ENCODE measurements around the gene PAQR9.

Gene PAQR9

GRCh38 chr3:142930463-142930862 is 33.0 kb downstream of the PAQR9 start:
- Histone ChIP-seq H3K4me3 (ENCODE audit: low read depth in 1 of 2, low read length in 2 of 2) (no peak overlapping the region), H3K27ac (ENCODE audit: low read depth, low read length) (no peak overlapping the region), H3K36me3 (ENCODE audit: insufficient read depth, low read length) (no peaks in the 10 kb centered on the region), H3K27me3 (ENCODE audit: control insufficient read depth in 1 of 2, insufficient read depth in 2 of 2, low read length in 2 of 2) (no peaks in the 10 kb centered on the region), H3K4me1 (ENCODE audit: insufficient read depth, low read length) (no peaks in the 10 kb centered on the region), H3K9ac (ENCODE audit: low read length) (no peak overlapping the region), H3K9me3 (ENCODE audit: low read length) (no peaks in the 10 kb centered on the region)

DNA sequence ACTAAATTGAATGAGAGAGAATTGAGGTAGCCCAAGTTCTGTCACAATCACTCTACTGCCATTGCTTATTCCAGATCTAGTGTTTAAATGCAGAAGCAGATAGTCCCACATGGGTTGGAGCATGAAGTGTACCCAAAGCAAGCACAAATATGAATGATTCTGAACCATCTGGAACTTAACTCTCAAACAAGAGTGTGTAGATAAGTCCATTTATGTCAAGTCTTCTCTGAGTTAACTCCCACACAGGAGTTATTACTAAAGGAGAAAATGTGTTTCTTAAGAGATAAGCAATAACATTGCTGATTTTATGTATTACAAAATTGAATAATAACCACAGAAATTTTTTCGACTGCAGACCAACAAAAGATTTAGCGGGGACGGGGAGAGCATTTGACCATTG is 33.6 kb downstream of the PAQR9 start:
- Histone ChIP-seq H3K9ac (ENCODE audit: low read length) (no peak overlapping the region), H3K36me3 (ENCODE audit: insufficient read depth, low read length) (no peaks in the 10 kb centered on the region), H3K27ac (ENCODE audit: low read depth, low read length) (no peak overlapping the region), H3K4me1 (ENCODE audit: insufficient read depth, low read length) (no peaks in the 10 kb centered on the region), H3K9me3 (ENCODE audit: low read length) (no peaks in the 10 kb centered on the region), H3K4me3 (ENCODE audit: low read depth in 1 of 2, low read length in 2 of 2) (no peak overlapping the region), H3K27me3 (ENCODE audit: control insufficient read depth in 1 of 2, insufficient read depth in 2 of 2, low read length in 2 of 2) (no peaks in the 10 kb centered on the region)

DNA sequence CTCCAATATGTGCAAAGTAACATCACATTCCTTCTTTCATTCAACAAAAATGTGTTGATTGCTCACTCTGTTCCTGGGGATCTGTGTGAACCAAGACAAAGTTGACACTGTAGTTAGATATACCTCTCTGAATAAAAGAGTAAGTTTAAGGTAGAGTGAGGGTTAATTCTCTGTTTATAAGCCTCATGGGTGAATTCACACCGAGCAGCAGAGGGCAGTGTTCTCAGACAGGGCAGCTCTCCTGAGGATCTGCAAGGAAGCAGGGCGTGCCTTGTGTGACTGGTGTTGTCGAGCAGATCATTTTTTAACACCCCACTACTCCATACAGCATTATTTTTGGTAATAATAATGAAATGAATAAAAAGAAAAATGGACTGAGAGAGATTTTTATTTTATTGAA is 34.4 kb downstream of the PAQR9 start:
- Histone ChIP-seq H3K4me3 (ENCODE audit: low read depth in 1 of 2, low read length in 2 of 2) (no peak overlapping the region), H3K27ac (ENCODE audit: low read depth, low read length) (no peak overlapping the region), H3K9me3 (ENCODE audit: low read length) (no peaks in the 10 kb centered on the region), H3K9ac (ENCODE audit: low read length) (no peak overlapping the region), H3K36me3 (ENCODE audit: insufficient read depth, low read length) (no peaks in the 10 kb centered on the region), H3K27me3 (ENCODE audit: control insufficient read depth in 1 of 2, insufficient read depth in 2 of 2, low read length in 2 of 2) (no peaks in the 10 kb centered on the region), H3K4me1 (ENCODE audit: insufficient read depth, low read length) (no peaks in the 10 kb centered on the region)

GRCh38 chr3:142926368-142926944 is 37.0 kb downstream of the PAQR9 start:
- no peak overlapping the region for H3K27ac ChIP-seq (ENCODE audit: low read depth, low read length)
- no peak overlapping the region for H3K4me3 ChIP-seq (ENCODE audit: low read depth in 1 of 2, low read length in 2 of 2)
- no peaks in the 10 kb centered on the region for H3K27me3 ChIP-seq (ENCODE audit: control insufficient read depth in 1 of 2, insufficient read depth in 2 of 2, low read length in 2 of 2)
- no peaks in the 10 kb centered on the region for H3K36me3 ChIP-seq (ENCODE audit: insufficient read depth, low read length)
- no peaks in the 10 kb centered on the region for H3K4me1 ChIP-seq (ENCODE audit: insufficient read depth, low read length)
- no peaks in the 10 kb centered on the region for H3K9me3 ChIP-seq (ENCODE audit: low read length)
- no peak overlapping the region for H3K9ac ChIP-seq (ENCODE audit: low read length)

- no peaks in the 10 kb centered on the region for H3K9me3 ChIP-seq (ENCODE audit: low read length)
- H3K4me1 ChIP-seq (ENCODE audit: insufficient read depth, low read length) = no peaks in the 10 kb centered on the region
- H3K27ac ChIP-seq (ENCODE audit: low read depth, low read length) = no peak overlapping the region
- no peak overlapping the region for H3K4me3 ChIP-seq (ENCODE audit: low read depth in 1 of 2, low read length in 2 of 2)
- H3K36me3 ChIP-seq (ENCODE audit: insufficient read depth, low read length) = no peaks in the 10 kb centered on the region
- no peak overlapping the region for H3K9ac ChIP-seq (ENCODE audit: low read length)
- H3K27me3 ChIP-seq (ENCODE audit: control insufficient read depth in 1 of 2, insufficient read depth in 2 of 2, low read length in 2 of 2) = no peaks in the 10 kb centered on the region
These were observed 38.3 kb downstream of the PAQR9 start for GRCh38 chr3:142925140-142925539.

GRCh38 chr3:142923694-142924093 is 39.8 kb downstream of the PAQR9 start:
- Histone ChIP-seq H3K4me3 (ENCODE audit: low read depth in 1 of 2, low read length in 2 of 2) (no peak overlapping the region), H3K27me3 (ENCODE audit: control insufficient read depth in 1 of 2, insufficient read depth in 2 of 2, low read length in 2 of 2) (no peaks in the 10 kb centered on the region), H3K27ac (ENCODE audit: low read depth, low read length) (no peak overlapping the region), H3K9me3 (ENCODE audit: low read length) (no peaks in the 10 kb centered on the region), H3K4me1 (ENCODE audit: insufficient read depth, low read length) (no peaks in the 10 kb centered on the region), H3K9ac (ENCODE audit: low read length) (no peak overlapping the region), H3K36me3 (ENCODE audit: insufficient read depth, low read length) (no peaks in the 10 kb centered on the region)

GRCh38 chr3:142916605-142917004 is 46.9 kb downstream of the PAQR9 start:
- no peak overlapping the region for H3K9ac ChIP-seq (ENCODE audit: low read length)
- no peaks in the 10 kb centered on the region for H3K36me3 ChIP-seq (ENCODE audit: insufficient read depth, low read length)
- H3K27me3 ChIP-seq (ENCODE audit: control insufficient read depth in 1 of 2, insufficient read depth in 2 of 2, low read length in 2 of 2) = no peaks in the 10 kb centered on the region
- H3K27ac ChIP-seq (ENCODE audit: low read depth, low read length) = no peak overlapping the region
- H3K9me3 ChIP-seq (ENCODE audit: low read length) = no peaks in the 10 kb centered on the region
- H3K4me3 ChIP-seq (ENCODE audit: low read depth in 1 of 2, low read length in 2 of 2) = no peak overlapping the region
- peaks cover 6% of the 10 kb centered on the region for H3K4me1 ChIP-seq (ENCODE audit: insufficient read depth, low read length)

DNA sequence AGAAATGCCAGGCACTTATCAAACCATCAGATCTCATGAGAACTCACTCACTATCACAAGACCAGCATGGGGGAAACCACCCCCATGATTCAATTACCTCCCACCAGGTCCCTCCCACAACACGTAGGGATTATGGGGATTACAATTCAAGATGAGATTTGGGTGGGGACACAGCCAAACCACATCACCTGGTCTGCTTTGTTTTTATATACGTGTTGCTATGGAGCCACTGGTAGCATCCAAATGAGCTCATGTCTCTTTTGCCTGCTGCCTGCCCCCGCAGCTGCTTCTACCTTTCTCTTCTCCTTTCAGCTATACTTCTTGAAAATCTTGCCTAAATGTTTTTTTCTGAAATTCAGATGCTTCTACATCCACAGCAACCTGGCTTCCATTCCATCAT is 47.8 kb downstream of the PAQR9 start:
- Histone ChIP-seq H3K4me1 (ENCODE audit: insufficient read depth, low read length) (peaks cover 6% of the 10 kb centered on the region), H3K27me3 (ENCODE audit: control insufficient read depth in 1 of 2, insufficient read depth in 2 of 2, low read length in 2 of 2) (no peaks in the 10 kb centered on the region), H3K9me3 (ENCODE audit: low read length) (no peaks in the 10 kb centered on the region), H3K27ac (ENCODE audit: low read depth, low read length) (no peak overlapping the region), H3K9ac (ENCODE audit: low read length) (no peak overlapping the region), H3K36me3 (ENCODE audit: insufficient read depth, low read length) (no peaks in the 10 kb centered on the region), H3K4me3 (ENCODE audit: low read depth in 1 of 2, low read length in 2 of 2) (no peak overlapping the region)

DNA sequence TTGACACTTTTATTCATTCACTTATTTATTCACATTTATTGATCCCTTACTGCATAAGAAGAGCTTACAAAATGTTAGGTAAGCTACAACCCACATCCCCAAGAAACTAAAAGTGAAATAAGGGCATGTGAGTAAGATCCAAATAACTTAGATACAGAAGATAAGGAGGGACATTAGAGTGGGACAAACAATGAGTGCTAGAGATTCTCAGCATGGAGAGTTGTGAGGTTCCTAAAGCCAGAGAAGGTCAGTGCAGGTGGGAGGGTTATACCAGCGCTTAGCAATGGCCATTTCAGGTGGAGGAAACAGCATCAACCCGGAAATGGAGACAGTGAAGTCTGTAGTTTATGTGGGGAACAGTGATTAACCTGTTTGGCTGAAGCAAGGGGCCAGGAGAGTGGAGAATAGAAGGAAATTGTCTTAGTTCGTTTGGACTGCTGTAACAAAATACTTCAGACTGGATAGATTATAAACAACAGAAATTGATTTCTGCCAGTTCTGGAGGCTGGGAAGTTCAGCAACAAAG is 49.1 kb downstream of the PAQR9 start:
- Histone ChIP-seq H3K36me3 (ENCODE audit: insufficient read depth, low read length) (no peaks in the 10 kb centered on the region), H3K4me3 (ENCODE audit: low read depth in 1 of 2, low read length in 2 of 2) (no peak overlapping the region), H3K27ac (ENCODE audit: low read depth, low read length) (no peak overlapping the region), H3K27me3 (ENCODE audit: control insufficient read depth in 1 of 2, insufficient read depth in 2 of 2, low read length in 2 of 2) (no peaks in the 10 kb centered on the region), H3K4me1 (ENCODE audit: insufficient read depth, low read length) (peaks cover 6% of the 10 kb centered on the region), H3K9ac (ENCODE audit: low read length) (no peak overlapping the region), H3K9me3 (ENCODE audit: low read length) (no peaks in the 10 kb centered on the region)

GRCh38 chr3:142913432-142913831 is 50.0 kb downstream of the PAQR9 start:
- Histone ChIP-seq H3K9me3 (ENCODE audit: low read length) (no peaks in the 10 kb centered on the region), H3K27ac (ENCODE audit: low read depth, low read length) (no peak overlapping the region), H3K36me3 (ENCODE audit: insufficient read depth, low read length) (no peaks in the 10 kb centered on the region), H3K27me3 (ENCODE audit: control insufficient read depth in 1 of 2, insufficient read depth in 2 of 2, low read length in 2 of 2) (no peaks in the 10 kb centered on the region), H3K4me1 (ENCODE audit: insufficient read depth, low read length) (peaks cover 6% of the 10 kb centered on the region), H3K9ac (ENCODE audit: low read length) (no peak overlapping the region), H3K4me3 (ENCODE audit: low read depth in 1 of 2, low read length in 2 of 2) (no peak overlapping the region)

DNA sequence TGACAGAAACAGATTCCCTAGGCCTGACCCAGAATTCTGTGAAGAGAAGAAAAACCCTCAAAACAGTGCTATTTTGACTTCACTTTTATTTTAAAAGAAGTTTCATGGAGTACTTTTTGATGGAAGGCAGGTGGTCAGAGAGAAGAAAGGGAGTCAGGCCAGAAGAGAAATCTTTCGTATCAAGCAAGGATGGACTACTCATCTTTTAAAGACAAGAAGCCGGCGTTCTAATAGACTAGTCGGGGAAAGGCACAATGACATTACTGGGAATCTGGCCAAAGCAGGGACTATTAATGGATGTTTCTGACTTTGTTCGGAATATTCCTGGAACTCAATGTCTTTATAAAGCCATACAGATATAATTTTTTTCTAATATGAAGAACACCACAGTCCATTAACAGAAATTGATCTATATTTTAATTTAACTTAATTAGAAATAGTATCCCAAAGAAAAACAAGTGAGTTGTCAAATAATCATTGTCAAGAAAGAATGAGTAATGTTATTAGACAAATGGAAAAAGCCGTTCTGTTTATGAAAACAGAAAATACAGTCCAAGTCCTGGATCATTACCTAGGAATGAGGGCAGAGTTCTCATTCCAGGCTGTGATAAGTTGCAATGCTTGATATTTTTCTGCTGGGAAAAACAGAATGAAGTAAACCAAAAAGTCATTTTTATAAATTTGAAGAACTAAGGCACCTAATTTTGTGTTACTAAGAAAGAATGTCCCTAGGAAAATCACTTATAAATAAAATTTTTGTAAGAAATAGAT is 50.9 kb downstream of the PAQR9 start:
- H3K27ac ChIP-seq (ENCODE audit: low read depth, low read length) = no peak overlapping the region

More for the DNA sequence above, 50.9 kb downstream of the PAQR9 start:
- Histone ChIP-seq H3K36me3 (ENCODE audit: insufficient read depth, low read length) (no peaks in the 10 kb centered on the region), H3K9me3 (ENCODE audit: low read length) (no peaks in the 10 kb centered on the region), H3K27me3 (ENCODE audit: control insufficient read depth in 1 of 2, insufficient read depth in 2 of 2, low read length in 2 of 2) (no peaks in the 10 kb centered on the region), H3K9ac (ENCODE audit: low read length) (no peak overlapping the region), H3K4me1 (ENCODE audit: insufficient read depth, low read length) (peaks cover 6% of the 10 kb centered on the region), H3K4me3 (ENCODE audit: low read depth in 1 of 2, low read length in 2 of 2) (no peak overlapping the region)

All from muscle layer of colon (tissue), 2 donors.